Measurements from ENCODE around the gene DMD.
"Not testable (repeated sequence)": the region's sequence is repeated elsewhere in the genome, so short reads cannot be mapped to it uniquely, and the experiment has no call there.

Gene DMD

DNA sequence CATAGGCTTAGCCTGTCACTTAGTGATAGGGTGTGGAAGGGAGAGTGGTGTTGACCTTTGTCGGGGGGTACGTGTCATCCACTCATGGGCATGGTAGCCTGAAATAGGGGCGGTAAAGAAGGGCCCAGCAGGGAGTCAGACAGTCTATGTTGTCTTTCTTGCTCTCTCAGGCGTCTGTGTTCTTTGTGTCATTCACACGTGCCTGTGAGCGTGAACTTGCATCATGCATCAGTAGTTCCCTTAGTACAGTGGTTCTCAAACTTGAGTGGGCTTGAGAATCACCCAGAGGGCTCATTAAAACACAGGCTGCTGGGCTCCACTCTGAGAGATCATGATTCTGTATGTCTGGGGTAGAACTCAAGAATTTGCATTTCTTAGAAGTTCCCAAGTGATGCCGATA lies 1688.6 kb downstream of the DMD start:
- DNase-seq (ENCODE audit: low read depth) = no peak

DNA sequence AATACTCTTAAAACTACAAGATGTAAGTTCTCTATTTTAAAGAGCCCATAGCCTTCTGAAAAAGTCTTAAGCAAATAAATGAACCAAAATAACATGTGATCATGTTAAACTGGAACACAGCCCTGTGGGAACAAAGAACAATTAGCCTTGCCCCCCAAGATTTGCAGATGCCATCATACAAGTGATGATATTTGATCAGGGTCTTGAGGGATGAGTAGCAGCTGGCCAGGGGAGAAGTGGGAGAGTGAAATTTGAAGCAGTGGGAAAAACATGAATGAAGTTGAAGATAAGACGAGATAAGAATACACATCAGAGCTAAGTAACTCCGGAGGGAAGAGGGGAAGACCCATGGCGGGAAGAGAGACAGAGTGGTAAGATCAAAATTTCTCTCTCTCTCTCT lies 1689.4 kb downstream of the DMD start:
- no peak for DNase-seq (ENCODE audit: low read depth)

DNA sequence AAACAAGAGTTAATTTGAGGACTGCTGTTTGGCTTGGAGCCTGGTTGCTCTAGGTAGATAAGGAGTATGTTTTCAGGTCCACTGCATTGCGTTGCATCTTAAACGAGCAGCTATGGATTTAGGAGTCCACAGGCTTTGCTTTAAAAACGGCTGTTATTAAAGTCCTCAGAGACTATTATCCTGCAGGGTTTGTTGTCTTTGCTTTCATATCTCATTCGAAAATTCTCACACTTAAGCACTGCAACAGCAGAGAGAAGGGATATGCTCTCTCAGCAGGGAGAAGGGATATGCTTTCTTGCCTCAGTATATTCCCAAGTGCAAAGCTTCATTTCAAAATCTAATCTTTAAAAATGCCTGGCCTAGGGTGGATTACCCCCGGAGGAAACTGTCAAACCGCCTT lies 1694.8 kb downstream of the DMD start:
- DNase-seq (ENCODE audit: low read depth) = no peak

DNA sequence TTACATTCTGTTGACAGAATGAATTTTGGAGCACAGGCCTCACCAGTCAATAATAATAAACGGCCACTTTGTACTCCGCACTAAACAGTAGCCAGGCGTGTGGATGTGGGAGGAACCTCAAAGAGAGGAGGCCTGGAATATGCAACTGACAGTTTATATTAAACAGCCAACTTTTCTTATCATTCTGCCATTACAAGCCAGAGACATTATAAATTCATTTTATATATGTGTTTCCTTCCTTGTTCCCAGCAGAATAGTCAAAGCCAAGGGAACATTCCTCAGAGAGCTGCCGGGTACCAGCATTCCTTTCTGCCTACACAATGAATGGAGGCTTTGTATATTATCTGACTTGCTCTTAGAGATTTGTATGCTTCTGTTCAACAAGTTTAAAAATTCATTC lies 1703.0 kb downstream of the DMD start:
- DNase-seq (ENCODE audit: low read depth) = peak; percentile 22

DNA sequence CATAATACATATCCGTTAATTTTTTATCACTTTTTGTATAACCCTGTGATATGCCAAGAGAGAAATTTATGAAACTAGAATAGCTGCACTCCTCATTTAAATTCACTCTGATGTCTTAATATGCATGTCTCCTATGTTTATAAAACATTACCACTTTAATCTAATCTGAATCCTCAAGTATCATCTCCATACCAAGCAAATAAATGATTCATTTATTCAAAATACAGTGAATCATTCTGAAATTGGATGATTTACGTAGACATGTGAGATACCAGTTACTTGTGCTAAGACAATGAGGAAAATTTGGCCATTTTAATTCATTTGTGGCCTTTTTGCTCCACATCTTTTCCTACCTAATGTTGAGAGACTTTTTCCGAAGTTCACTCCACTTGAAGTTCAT lies 1704.4 kb downstream of the DMD start:
- no peak for DNase-seq (ENCODE audit: low read depth)

DNA sequence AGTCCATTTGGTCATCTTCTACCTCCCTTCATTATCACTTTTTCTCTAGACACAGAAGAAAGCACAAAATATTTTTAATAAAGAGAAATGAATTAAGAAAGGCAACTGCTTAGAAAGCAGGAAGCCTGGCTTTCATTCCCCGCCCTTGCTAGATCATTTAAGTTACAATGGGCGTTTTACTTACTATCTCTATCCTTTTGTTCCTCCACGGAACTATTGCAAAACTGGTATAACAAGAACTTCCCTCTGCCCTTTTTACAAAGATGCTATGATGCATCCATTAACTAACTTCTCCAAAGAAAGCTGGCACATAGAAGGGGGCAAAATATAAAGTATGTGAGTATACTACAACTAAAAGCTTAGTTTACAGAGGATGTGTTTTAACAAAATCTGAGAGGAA lies 1705.0 kb downstream of the DMD start:
- no peak for DNase-seq (ENCODE audit: low read depth)

DNA sequence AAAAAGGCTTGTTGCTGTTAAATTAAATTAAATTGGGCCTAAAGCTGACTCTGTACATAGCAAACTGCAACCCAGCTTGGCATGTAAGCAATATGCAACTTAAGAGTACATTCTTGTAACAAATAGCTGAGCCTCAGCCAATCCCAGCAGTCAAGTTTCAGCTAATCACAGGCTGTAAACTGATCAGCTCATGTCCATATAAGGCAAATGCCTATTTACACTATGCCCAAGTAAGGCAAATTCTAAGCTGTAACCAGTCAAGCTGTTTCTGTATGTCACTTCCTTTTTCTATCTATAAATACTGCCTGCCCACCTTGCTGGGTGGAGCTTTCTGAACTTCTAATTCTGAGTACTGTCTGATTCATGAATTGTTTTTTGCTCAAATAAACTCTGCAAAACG lies 1710.4 kb downstream of the DMD start:
- no peak for DNase-seq (ENCODE audit: low read depth)

DNA sequence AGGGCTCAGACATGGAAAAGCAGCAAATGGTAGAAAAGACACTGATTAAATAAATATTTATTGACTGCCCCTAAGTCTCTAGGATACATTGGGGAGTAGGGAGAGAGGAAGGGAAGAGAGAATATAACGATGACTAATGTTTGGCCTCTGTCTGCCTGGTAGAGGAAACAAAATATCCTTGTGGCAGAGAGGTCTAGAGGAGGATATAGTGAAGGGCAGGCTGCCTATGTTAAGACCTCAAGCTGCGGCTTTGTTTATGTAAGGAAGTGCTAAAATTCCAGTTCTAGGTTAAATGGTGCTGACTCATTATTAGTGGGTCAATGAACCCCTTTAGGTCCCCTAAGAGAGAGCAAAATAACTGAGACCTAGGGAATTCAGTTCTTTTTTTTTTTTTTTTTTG lies 1712.2 kb downstream of the DMD start:
- peak; percentile 19 for DNase-seq (ENCODE audit: low read depth)

DNA sequence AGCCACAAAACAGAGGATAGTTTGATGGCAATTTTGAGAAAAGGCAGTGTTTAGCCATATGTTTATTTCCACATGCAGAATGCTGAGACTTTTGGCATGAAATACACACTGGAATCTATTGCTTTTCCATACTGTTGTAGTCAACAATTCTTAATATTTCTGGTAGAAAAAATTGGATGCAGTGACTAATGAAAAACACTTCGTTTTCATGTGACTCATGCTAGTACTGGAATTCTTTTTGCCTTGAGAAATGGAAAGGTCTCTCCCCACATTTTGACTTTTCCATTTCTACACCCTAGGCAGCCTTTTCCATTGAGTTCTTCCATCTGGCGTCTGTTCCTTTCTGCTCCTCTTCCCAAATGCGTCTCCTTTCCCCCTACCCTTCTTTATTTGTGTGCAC lies 1714.3 kb downstream of the DMD start:
- no peak for DNase-seq (ENCODE audit: low read depth)

DNA sequence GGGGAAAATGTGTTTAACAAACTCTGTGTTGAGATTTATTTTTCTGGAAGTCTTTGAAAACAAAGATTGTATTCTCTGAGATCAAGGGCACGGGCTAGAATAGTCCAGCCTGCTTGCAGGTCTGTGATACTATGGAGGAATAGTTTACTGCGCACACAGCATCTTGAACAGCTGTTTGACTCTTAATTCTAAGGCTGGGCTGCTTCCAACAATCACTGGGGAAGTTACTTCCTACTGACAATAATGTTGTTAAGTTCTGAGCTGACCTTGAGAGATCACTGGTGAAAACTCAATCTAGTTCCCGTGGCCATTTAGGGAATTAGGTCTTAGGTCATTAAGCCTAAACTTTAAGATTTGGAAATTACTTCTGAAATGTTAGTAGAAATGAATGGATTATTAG lies 1723.4 kb downstream of the DMD start:
- DNase-seq (ENCODE audit: low read depth) = no peak

DNA sequence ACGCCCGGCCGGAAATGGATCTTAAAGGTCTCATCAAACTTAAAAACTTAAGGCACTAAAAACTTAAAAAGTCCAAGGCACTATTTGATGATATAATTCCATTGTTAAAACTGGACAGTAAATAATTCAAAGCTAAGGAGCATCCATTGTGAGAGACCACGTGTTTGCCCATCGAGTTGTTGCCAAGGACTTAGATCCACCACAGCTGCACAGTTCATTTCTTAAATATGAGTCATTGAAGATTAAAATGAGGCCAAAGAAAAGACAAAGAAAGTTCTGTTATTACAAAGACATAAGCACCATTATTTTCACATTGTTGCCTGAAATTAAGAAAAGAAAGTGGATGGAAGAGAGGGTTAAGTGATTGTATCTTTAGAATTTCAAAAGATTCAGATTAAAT lies 1728.0 kb downstream of the DMD start:
- DNase-seq (ENCODE audit: low read depth) = peak; percentile 42

DNA sequence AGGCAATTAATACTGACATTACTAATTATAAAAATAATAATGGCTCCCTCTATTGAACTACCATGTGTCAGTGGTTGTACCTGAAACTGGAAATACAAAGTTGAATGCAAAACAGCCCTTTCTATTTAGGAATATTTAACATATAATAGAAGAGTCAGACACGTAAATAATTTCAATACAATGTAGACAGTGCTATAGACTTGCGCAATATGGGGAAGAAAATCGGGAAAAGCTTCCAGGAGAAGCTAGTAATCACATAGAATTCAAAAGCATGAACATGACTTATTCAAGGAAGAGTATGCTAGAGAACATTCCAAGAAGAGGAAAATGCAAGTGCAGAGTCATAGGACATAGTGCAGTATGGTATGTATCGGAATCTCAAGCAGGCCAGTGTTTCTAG lies 1730.7 kb downstream of the DMD start:
- no peak for DNase-seq (ENCODE audit: low read depth)

DNA sequence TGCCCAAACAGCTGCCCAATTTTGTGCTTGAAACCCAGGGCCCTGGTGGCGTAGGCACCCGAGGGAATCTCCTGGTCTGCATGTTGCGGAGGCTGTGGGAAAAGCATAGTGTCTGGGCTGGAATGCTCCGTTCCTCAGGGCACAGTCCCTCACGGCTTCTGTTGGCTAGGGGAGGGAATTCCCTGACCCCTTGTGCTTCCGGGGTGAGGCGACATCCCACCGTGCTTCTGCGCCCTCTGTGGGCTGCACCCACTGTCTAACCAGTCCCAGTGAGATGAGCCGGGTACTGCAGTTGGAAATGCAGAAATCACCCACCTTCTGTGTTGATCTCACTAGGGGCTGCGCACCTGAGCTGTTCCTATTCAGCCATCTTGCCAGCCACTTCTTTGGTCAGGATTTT lies 1740.1 kb downstream of the DMD start:
- no peak for DNase-seq (ENCODE audit: low read depth)

DNA sequence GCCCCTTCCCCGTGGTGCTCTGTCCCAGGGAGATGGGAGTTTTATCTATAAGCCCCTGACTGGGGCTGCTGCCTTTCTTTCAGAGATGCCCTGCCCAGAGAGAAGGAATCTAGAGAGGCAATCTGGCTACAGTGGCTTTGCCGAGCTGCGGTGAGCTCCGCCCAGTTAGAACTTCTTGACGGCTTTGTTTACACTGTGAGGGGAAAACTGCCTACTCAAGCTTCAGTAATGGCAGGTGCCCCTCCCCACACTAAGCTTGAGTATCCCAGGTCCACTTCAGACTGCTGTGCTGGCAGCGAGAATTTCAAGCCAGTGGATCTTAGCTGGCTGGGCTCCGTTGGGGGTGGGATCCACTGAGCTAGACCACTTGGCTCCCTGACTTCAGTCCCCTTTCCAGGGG lies 1740.6 kb downstream of the DMD start:
- DNase-seq (ENCODE audit: low read depth) = not testable (repeated sequence)

DNA sequence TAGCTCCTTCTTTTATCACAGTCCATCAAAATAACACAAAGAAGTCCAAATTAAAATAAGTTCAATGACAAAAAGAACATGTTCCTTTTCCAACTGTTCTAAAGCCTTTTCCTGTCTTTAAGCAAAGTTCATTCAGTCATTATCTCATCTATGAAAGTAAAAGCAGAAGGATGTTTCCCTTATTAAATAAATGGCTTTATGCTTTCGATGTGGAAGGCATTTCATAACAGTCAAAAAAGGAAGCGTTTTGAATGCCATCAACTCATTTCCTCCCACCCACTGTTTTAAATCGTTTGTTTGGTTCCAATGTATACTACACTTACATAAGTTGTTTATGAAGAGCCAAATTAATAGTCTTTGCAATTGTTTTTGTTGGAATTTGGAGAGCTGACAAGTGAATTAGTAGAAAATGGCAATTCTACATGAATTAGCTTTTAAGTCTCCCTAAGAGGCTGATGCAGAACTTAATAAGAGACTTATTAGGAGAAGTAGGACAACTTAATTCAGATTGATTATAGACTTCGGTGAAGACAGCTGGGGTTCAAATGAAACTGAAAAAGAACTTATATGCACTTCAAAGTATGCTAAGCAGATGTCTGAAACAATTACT lies 1746.9 kb downstream of the DMD start:
- no peak for DNase-seq (ENCODE audit: low read depth)

DNA sequence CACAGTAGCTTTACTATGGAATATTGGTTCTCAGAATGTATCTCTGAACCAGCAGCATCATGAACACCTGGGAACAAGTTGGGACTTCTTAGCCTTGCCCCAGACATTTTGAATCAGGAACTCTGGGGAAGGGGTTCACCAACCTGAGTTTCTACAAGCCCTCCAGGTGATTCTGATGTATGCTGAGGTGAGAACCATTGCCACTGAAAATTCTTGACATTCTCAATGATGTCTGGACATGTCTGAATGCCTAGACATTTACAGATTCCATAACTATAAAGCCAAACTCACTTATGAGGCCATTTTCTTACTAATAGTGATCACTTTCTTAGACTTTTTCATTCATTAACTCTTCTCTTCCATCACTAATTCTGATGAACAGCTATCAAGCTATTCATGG lies 1750.1 kb downstream of the DMD start:
- DNase-seq (ENCODE audit: low read depth) = no peak

DNA sequence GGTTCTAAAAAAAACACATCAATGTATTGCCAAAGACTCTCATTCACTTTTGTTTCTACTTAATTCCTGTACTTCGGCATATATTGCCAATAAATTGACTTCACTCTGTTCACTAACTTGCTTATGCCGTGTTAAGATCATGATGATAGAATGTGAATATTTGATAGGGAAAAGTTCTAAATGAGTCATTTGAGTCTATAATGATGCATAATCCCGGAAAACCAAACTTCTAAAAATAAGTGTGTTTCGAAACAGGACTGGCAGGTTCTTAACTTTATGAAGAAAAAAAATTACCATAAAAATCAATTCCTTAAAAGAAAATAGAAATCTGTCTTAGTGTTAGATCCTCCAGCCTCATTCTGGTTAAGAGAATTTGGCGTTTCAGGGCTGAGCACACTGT lies 1752.0 kb downstream of the DMD start:
- DNase-seq (ENCODE audit: low read depth) = no peak

DNA sequence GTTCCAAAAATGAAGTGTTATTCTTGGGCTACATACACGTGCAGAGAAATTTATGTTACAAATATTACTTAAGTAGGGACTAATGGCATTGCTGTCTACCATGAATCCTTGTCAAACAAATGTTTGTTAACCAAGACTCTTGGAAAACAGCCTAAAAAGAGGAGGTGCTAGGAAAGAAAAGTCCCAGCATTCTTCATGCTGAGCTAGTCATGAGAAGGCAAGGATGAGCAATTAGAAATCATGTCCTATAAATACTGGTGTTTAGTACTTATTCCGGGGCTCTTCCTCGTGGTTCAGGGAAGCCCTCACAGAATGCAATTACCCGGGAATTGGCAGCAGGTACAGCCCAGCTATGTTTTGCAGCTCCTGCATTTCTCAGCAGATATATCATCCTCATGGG lies 1761.4 kb downstream of the DMD start:
- DNase-seq (ENCODE audit: low read depth) = no peak

DNA sequence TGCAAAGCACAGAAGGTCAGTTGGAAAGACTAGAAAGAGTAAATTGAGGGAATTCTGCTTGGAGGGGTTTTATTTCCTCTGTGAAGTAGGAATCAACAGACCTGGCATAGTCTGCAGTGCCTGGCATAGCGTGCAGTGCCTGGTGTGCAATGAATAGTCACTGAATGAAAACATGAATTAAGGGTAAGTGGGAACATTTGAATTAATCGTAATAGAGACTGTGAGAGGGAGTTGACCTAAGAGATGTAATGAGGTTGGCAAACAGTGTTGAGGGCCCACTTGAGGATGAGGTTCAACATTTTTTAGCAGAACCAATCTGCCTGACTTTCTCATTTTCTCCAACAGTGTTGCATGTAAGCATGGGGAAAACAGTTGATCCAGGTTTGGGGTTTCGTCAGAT lies 1762.3 kb downstream of the DMD start:
- no peak for DNase-seq (ENCODE audit: low read depth)

DNA sequence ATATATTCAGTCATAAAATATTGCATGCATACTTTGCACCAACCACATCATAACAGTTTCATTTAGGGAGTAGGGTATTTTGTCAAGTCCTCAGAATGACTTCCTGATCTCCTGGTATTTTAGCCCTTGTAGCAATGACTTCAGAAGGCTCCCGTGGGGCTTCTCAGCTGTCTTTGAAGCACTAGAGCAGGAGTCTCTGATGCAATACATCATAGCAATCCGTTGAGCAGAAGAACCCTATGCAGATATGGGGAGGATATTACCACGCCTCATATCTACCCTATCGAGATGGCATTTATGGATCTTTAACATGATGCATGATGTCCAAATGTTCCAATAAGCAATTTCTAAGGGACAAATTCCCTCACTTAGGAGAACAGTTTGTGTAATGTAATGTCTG lies 1765.8 kb downstream of the DMD start:
- no peak for DNase-seq (ENCODE audit: low read depth)

DNA sequence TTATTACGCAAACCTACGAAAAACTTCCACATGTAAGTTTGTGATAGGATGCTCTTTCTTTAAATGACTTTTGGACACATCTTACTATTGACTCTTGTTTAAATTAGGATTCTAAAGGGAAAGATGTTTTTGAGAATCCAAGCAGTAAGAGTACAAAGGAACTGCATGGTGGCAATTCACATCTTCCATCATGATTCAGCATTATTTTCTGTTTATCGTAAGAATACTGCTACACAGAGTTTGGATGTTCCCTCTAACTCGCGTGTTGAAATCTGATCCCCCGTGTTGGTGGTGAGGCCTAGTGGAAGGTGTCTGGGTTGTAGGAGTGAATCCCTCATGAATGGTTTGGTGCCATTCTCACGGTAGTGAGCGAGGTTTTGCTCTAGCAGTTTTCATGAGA lies 1767.7 kb downstream of the DMD start:
- no peak for DNase-seq (ENCODE audit: low read depth)

DNA sequence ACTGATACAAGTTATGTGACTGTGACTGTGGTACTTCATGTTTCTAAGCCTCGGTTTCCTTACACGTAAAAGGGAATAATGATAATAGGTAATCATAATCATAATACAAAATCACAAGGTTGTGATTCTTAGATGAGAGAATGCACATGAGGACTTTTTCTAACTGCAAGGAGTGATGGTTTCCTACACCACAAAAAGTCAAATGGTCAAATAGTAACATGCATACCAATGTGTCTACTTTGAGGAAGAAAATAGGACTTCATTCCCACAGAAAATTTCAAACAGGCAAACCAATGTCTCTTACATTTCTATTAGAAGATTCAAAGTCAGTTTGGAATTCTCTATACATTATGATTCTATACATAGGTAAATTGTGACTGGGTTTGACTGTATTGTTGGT lies 1770.8 kb downstream of the DMD start:
- no peak for DNase-seq (ENCODE audit: low read depth)

DNA sequence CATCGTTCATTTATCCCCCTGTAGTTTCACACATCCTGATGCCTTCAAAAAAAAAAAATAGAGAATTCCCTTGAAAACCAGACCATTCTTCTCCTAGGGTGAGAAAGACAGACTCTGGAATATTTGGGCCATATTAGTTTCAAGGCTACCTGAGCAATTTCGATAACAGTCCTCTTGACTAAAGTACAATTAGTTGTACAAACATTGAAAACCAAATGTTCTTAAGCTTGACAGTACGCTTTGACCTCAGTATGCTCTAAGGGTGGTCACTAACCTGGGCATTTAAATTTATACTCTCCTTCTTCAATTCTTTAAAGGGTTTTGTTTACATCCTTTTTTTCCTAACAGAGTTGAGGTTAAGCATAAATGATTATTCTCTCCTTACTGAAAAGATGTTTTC lies 1774.9 kb downstream of the DMD start:
- no peak for DNase-seq (ENCODE audit: low read depth)

DNA sequence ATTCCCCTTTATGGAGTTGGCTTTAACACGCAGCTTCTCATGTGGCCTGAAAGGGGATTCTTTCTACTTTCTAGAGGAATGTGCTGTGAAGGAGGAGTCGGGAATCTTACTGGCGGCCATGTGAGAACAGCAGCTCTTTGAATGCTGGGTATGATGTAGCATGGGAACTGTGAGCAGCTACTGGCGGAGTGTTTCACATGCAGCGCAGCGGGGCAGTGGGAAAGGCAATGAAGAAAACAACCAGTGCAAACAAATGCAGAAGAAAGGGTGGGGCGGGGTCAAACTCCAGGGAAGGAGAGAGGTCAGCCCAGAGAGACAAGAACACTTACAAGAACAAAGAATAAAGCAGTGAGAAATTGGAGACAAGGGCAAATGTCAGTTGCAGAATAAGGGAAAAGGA lies 1775.8 kb downstream of the DMD start:
- DNase-seq (ENCODE audit: low read depth) = no peak

DNA sequence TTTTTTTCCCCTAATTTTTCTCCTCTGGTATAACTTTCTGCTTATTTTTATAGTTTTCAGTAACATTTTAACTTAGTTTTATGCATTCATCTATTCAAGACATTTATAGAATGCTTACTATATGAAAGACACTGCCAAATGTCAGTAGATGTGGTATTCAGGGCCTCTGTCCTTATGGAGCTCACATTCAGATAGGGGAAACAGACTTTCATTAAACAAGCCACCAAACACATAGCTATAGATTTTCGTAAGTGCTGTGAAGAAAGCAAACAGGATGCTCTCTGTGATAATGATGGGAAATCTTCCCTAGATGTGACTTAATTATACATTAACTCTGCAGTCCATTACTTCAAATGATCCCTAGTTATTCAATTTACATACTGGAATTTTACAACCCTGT lies 1777.5 kb downstream of the DMD start:
- DNase-seq (ENCODE audit: low read depth) = no peak

Data from non-pigmented ciliary epithelial cell (primary cell).